ENCODE results near the gene BOD1L2.
A peak's percentile ranks its signal among the peaks of the same experiment; 100 is the strongest.

Gene BOD1L2

GRCh38 chr18:57150081-57150480, 3.2 kb downstream of the BOD1L2 start:
- TF ChIP-seq ZFX (IDR thresholded peaks at IDR 0.05; ENCODE audit: borderline replicate concordance) (no peak), CTCF (IDR thresholded peaks at IDR 0.05) (no peak)

GRCh38 chr18:57150828-57151227, 3.9 kb downstream of the BOD1L2 start:
- TF ChIP-seq CTCF (IDR thresholded peaks at IDR 0.05) (no peak), ZFX (IDR thresholded peaks at IDR 0.05; ENCODE audit: borderline replicate concordance) (no peak)
- no peak overlapping the region for H3K27ac ChIP-seq

More at GRCh38 chr18:57150081-57150480, 3.2 kb downstream of the BOD1L2 start:
- H3K27ac ChIP-seq: no peak overlapping the region

- H3K27ac ChIP-seq: no peak overlapping the region
- TF ChIP-seq ZFX (IDR thresholded peaks at IDR 0.05; ENCODE audit: borderline replicate concordance) (no peak), CTCF (IDR thresholded peaks at IDR 0.05) (no peak)
Observed at GRCh38 chr18:57154191-57154830, 7.4 kb downstream of the BOD1L2 start.

DNA sequence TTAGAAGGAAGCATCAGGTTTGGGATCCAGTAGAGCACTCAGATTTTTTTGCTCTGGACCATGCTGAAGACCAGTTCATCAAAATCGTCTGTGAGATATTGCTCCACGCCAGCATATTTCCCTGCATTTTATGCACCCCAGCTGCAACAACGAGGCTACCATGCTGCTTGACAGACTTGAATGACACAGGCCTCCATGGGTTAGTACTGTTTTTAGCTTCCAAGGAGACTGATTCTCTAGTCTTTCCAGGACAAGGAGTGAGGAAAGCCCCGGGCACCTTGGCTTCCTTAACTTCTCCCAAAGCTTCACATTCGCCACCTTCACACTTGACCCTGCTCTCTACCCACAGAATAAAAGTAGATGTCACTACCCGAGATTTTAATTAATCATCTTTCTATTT, 17.5 kb downstream of the BOD1L2 start:
- no peak overlapping the region for H3K27ac ChIP-seq
- TF ChIP-seq ZFX (IDR thresholded peaks at IDR 0.05; ENCODE audit: borderline replicate concordance): no peak

DNA sequence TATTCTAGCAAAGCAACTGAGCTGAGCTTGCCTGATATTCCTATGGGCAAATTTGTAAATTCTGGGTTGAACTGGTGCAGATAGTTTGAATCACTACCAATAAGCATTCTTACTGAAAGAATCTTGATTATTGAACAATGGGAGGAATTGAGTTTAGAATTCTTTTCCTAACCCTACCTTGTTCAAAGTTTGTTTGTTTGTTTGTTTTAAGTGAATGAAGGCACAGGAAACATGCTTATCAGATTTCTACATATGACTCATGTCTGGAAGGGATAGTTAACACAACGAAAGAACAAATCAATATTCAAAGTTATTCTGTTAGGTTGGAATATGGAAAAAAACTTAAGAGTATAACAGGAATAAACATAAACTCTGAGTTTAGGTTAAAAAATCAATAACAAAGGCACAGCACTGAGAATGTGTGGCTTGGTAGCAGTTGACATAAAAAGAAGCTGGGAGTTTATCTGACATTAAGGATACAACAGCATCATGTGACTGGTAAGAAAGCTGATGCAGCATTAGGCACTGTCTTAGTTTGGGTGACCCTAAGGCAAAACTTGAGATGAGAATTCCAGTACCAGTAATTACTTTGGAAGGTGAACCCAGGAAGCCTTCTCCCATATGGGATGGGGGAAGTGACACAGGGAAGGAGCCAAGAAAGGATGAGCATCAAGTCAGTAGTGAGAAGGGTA, 20.9 kb downstream of the BOD1L2 start:
- peak overlapping the region; percentile 19; the same call in 1 of the 2 replicates for H3K27ac ChIP-seq
- TF ChIP-seq CTCF (IDR thresholded peaks at IDR 0.05) (no peak), ZFX (IDR thresholded peaks at IDR 0.05; ENCODE audit: borderline replicate concordance) (no peak)

DNA sequence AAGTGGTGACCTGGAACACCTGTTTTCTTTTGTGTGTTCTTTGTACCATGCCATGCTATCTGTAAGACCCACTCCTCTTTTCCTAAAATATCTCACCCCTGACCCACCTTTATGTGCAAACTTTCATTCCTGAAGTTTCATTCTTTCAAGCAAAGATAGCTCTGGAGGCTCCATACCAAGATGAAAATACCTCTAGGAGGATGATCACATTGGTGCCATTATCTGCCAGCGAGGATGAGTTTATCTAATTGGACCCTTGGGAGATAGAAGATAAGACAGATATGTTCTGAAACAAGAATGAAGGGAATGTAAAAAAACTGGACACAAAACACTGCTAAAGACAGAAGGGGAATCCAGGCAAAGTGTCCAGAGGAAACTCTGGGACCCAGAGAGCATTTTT, 24.1 kb downstream of the BOD1L2 start:
- H3K27ac ChIP-seq: no peak overlapping the region
- TF ChIP-seq CTCF (IDR thresholded peaks at IDR 0.05) (no peak), ZFX (IDR thresholded peaks at IDR 0.05; ENCODE audit: borderline replicate concordance) (no peak)

DNA sequence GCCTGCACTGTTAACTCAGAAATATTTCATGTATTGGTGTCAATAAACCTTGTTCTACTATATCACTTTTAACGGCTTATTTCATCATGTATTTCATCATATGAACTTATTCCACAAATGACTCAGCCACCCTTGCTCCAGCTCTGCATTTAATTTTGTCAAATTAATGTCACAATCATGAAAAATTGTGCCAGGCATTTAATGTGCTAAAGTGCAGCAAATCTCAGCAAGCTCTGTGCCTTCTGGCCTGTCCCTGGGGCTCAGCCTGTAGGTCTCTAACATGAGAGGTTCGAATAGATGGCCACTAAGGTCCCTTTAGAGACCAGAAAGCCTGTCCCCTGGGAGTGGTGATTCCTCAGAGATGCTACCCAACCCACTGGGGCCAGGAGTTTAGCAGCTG, 28.6 kb downstream of the BOD1L2 start:
- H3K27ac ChIP-seq: no peak overlapping the region
- no peak for TF ChIP-seq CTCF (IDR thresholded peaks at IDR 0.05)
- no peak for TF ChIP-seq ZFX (IDR thresholded peaks at IDR 0.05; ENCODE audit: borderline replicate concordance)
